HFFc6 (cell line): ENCODE measurements around the gene XRRA1. TPM values are rescaled to one million over a fixed set of nuclear protein-coding genes. Genes with fewer than 3 reads are reported as not detected.

Experiments
- DNase-seq: peaks from one replicate; pipeline ENCODE4 v3.0.0-alpha.2; 2018
- H3K27ac Mint-ChIP-seq: 2 replicates; pipeline ENCODE4 v1.8.0; 2020; ENCODE audit warnings: mild to moderate bottlenecking, mixed read lengths
- H3K27me3 Mint-ChIP-seq: 2 replicates; pipeline ENCODE4 v1.8.0; 2021; ENCODE audit warnings: mild to moderate bottlenecking, moderate library complexity, mixed read lengths; ENCODE audit not compliant: insufficient read depth
- H3K36me3 Mint-ChIP-seq: 2 replicates; pipeline ENCODE4 v1.8.0; 2021; ENCODE audit warnings: low read depth, mixed read lengths
- H3K4me1 Mint-ChIP-seq: 2 replicates; pipeline ENCODE4 v1.8.0; 2020; ENCODE audit warnings: low read depth, mixed read lengths
- H3K4me3 Mint-ChIP-seq: 2 replicates; pipeline ENCODE4 v1.8.0; 2020; ENCODE audit warnings: mild to moderate bottlenecking, moderate library complexity, mixed read lengths
- H3K9me3 Mint-ChIP-seq: 2 replicates; pipeline ENCODE4 v1.8.0; 2020; ENCODE audit warnings: mild to moderate bottlenecking, mixed read lengths
- CTCF ChIP-seq: fragments of 200-600 bp; sonication (generic); IDR thresholded peaks from 2 replicates; pipeline ENCODE4 v1.5.0; 2021; ENCODE audit warnings: antibody characterized with exemption, mild to moderate bottlenecking
- total RNA-seq, 6 experiments: library from RNA; stranded (reverse); fragmentation: NEBNext Ultra II Directional; extraction: Animal tissue kit (Norgen Biotek cat#: 25700); gene quantifications; 2 replicates in 1 of 6; 3 replicates in 5 of 6; pipeline ENCODE4 v1.2.3, GENCODE V29; 2021

The XRRA1 gene
- total RNA-seq, 6 experiments from 2014 or later = 5.4 to 7.0 (median 6.0) TPM

DNA sequence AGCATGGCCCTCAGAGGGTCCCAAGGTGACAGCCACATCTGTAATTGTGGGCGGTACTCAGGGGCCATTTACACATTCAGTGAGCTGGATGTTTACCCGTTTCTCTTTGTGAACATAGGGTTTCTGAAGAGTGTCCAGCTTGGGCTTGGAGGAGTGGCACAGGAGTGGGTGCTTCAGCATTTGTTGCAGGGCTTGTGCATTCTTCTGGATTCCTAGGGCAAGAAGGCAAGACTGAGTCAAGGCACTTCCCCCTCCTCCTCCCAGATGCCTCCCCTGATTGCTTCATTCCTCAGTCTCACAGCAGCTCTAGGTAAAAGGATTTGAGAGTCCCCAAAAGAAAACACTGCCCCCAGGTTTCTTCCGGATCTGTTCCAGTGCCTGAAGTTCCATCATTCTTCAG lies 104.8 kb downstream of the XRRA1 start:
- H3K9me3 Mint-ChIP-seq = no peaks in the 10 kb centered on the region
- no peak for TF ChIP-seq CTCF
- H3K4me3 Mint-ChIP-seq = no peak overlapping the region
- H3K36me3 Mint-ChIP-seq = peaks cover 9% of the 10 kb centered on the region
- DNase-seq = no peak
- no peak overlapping the region for H3K27ac Mint-ChIP-seq
- H3K27me3 Mint-ChIP-seq = peaks cover 2% of the 10 kb centered on the region
- peaks cover 23% of the 10 kb centered on the region for H3K4me1 Mint-ChIP-seq

- Mint-ChIP-seq H3K36me3 (peaks cover 12% of the 10 kb centered on the region), H3K9me3 (no peaks in the 10 kb centered on the region), H3K27ac (no peak overlapping the region), H3K4me3 (no peak overlapping the region), H3K27me3 (peaks cover 2% of the 10 kb centered on the region), H3K4me1 (peaks cover 22% of the 10 kb centered on the region; the same call in 1 of the 2 replicates)
- DNase-seq = no peak
- peak; percentile 31; the same call in 1 of the 2 replicates for TF ChIP-seq CTCF
Measured at GRCh38 chr11:74842967-74843366, 105.9 kb downstream of the XRRA1 start.

DNA sequence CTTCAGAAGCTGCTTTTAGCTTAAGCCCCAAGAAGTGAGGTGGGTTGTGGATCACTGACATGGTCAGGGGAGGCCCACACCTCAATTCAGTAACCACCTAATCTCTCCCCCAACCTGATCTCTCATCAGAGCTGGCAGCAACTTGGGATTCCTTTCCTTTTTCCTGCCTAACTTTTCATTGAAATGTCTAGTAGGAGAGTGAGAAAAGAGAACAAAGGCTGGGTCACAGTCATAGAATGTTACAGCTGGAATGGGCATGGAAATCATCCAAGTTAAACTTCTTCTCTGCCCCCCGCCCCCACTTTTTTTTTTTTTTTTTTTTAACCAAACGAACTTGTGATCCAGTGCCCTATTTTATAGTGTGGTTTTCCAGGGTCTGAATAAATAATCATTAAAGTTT lies 108.4 kb downstream of the XRRA1 start:
- no peak for DNase-seq
- no peak overlapping the region for H3K4me3 Mint-ChIP-seq
- H3K27me3 Mint-ChIP-seq = peaks cover 8% of the 10 kb centered on the region
- peaks cover 15% of the 10 kb centered on the region; the same call in 1 of the 2 replicates for H3K4me1 Mint-ChIP-seq
- H3K27ac Mint-ChIP-seq = no peak overlapping the region
- peaks cover 21% of the 10 kb centered on the region for H3K36me3 Mint-ChIP-seq
- no peaks in the 10 kb centered on the region for H3K9me3 Mint-ChIP-seq
- TF ChIP-seq CTCF = no peak

DNA sequence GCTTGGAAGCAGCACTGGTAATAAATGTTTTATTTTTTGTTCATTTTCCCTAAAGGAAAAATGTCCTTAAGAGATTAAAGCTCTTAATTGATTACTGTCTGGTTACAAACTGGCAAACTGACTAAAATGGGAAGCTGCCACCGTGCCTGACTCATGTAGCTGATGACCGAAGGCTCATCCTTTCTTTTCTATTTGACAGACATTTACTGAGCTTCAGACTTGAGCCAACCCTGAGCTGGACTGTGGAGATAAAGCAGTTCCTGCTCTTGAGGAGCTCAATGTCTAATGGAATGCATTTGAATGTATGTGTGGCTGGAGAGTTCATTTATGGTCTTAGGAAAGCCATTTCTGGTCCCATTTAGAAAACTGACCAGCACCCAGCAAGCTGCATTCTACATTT lies 108.9 kb downstream of the XRRA1 start:
- peaks cover 25% of the 10 kb centered on the region for H3K36me3 Mint-ChIP-seq
- no peak overlapping the region for H3K4me3 Mint-ChIP-seq
- DNase-seq = no peak
- peaks cover 15% of the 10 kb centered on the region; the same call in 1 of the 2 replicates for H3K4me1 Mint-ChIP-seq
- peaks cover 8% of the 10 kb centered on the region for H3K27me3 Mint-ChIP-seq
- TF ChIP-seq CTCF = no peak
- no peaks in the 10 kb centered on the region for H3K9me3 Mint-ChIP-seq
- H3K27ac Mint-ChIP-seq = no peak overlapping the region

GRCh38 chr11:74839446-74839845 lies 109.4 kb downstream of the XRRA1 start:
- TF ChIP-seq CTCF = no peak
- no peak for DNase-seq
- peaks cover 8% of the 10 kb centered on the region for H3K27me3 Mint-ChIP-seq
- no peaks in the 10 kb centered on the region for H3K9me3 Mint-ChIP-seq
- no peak overlapping the region for H3K4me3 Mint-ChIP-seq
- H3K4me1 Mint-ChIP-seq = peaks cover 17% of the 10 kb centered on the region
- peaks cover 28% of the 10 kb centered on the region for H3K36me3 Mint-ChIP-seq
- no peak overlapping the region for H3K27ac Mint-ChIP-seq

GRCh38 chr11:74838188-74838587 lies 110.7 kb downstream of the XRRA1 start:
- H3K4me1 Mint-ChIP-seq = peaks cover 22% of the 10 kb centered on the region
- peaks cover 30% of the 10 kb centered on the region for H3K36me3 Mint-ChIP-seq
- no peak for TF ChIP-seq CTCF
- no peak overlapping the region for H3K4me3 Mint-ChIP-seq
- no peaks in the 10 kb centered on the region for H3K9me3 Mint-ChIP-seq
- no peak overlapping the region; the same call in 1 of the 2 replicates for H3K27ac Mint-ChIP-seq
- peaks cover 8% of the 10 kb centered on the region for H3K27me3 Mint-ChIP-seq
- peak; percentile 5 for DNase-seq
